Amygdala (tissue), 56 donors: ENCODE measurements around the gene ATP6V0E1.
A peak's percentile ranks its signal among the peaks of the same experiment; 100 is the strongest.
"Not testable (repeated sequence)": the region's sequence is repeated elsewhere in the genome, so short reads cannot be mapped to it uniquely, and the experiment has no call there.

Experiments
- DNase-seq, 56 donors: peaks; one replicate each; lab custom pipeline; 2025; lab: John Stamatoyannopoulos, UW

The ATP6V0E1 gene

DNA sequence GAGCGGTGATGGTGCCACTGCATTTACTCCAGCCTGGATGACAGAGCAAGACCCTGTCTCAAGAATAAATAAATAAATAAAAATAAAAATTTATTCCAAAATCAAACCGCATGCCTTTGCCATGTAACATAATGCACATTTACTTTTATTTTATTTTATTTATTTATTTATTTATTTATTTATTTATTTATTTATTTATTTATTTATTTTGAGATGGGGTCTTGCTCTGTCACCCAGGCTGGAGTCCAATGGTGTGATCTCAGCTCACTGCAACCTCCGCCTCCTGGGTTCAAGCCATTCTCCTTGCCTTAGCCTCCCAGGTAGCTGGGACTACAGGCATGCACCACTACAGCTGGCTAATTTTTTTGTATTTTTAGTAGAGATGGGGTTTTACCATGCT is 48.5 kb downstream of the ATP6V0E1 start:
- DNase-seq, result not testable (repeated sequence)

DNA sequence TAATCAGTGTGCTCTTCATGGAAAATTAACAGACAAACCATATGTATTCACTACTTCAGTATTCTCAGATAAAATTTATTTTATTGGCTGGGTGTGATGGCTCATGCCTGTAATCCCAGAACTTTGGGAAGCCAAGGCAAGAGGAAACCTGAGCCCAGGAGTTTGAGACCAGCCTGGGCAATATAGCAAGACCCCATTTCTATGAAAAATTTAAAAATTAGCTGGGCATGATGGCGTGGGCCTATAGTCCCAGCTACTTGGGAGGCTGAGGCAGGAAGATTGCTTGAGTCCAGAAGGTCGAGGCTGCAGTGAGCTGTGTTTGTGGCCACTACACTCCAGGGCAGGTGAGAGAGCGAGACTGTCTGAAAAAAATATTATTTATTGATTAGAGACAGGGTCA is 49.2 kb downstream of the ATP6V0E1 start:
- no peak for DNase-seq

DNA sequence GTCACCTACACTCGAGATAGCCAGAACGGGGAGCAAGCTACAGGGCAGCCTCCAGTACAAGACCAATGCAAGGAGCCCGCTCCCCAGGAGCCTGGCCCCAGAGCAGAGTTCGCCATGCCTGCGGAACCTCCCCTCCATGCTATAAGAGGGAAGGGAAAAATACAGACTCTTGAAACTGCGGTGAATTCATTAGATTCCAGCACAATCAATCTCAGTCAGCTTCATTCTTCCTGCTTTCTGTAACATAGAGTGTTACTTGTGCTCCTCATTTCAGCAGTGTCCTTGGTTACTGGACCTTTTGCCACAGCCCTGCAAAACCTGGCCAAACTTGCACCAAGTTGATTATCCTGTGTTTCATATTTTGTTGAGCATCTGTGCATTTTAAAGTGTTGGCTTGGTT is 50.4 kb downstream of the ATP6V0E1 start:
- no peak for DNase-seq

DNA sequence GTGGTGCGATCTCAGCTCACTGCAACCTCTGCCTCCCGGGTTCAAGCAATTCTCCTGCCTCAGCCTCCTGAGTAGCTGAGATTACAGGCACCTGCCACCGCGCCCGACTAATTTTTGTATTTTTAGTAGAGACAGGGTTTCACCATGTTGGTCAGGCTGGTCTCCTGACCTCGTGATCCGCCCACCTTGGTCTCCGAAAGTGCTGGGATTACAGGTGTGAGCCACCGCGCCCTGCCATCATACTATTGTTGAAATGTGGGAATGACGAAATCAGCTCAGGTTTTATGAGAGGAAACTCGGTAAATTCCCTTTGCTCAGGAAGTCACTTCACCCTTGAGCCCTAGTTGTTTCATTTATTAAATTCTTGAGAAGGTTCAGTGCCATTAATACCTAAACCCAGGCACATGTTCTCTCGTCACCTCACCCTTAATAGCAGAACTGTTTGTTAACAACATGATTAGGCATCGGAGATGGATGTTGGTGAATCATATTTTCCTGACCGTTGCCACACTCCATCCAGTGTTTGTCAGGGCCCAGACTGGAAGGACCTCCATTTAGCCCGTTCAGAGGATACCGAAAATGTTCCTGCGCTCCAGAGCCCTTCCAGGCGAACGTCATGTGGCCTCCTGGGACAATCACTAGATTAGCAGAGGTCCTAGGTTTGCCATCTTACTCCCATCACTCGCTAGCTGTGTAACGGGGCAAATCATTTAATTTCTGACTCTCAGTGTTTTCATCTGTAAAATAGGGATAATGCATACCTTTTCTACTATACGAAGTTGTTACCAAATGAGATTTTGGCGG is 52.5 kb downstream of the ATP6V0E1 start:
- no peak for DNase-seq

DNA sequence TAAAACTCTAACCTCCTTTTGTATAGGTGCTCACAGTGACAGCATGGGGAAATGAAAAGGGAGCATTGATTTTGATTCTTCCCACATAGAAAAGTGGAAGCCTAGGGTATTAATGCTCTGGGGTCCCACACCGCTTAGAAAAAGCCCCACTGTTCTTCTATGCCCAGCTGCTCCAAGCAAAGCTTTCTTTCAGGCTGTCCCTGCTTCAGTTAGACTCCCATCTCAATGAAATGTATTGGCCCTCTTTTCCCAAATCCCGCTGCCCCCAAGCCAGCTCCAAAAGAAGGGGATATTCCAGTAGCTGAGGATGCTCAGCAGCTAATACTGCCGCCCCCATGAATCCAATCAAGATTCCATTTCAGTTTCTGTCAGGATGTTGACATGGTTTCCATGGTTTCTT is 55.6 kb downstream of the ATP6V0E1 start:
- peak in 1 of 56 donors; percentile 9 for DNase-seq

DNA sequence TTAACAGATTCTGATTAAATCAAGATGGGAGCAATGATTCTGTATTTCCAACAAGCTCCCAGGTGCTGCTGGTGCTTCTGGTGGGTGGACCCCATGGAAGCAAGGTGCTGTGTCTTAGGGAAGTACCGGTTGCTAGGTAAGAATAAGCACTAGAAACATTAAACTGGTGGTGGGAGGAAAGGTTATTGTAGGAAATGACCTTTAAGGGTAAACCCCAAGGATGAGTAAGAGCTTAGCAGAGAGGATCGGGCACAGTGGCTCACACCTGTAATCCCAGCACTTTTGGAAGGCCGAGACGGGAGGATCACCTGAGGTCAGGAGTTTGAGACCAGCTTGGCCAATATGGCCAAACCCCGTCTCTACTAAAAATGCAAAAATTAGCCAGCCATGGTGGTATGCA is 56.4 kb downstream of the ATP6V0E1 start:
- DNase-seq, result no peak

DNA sequence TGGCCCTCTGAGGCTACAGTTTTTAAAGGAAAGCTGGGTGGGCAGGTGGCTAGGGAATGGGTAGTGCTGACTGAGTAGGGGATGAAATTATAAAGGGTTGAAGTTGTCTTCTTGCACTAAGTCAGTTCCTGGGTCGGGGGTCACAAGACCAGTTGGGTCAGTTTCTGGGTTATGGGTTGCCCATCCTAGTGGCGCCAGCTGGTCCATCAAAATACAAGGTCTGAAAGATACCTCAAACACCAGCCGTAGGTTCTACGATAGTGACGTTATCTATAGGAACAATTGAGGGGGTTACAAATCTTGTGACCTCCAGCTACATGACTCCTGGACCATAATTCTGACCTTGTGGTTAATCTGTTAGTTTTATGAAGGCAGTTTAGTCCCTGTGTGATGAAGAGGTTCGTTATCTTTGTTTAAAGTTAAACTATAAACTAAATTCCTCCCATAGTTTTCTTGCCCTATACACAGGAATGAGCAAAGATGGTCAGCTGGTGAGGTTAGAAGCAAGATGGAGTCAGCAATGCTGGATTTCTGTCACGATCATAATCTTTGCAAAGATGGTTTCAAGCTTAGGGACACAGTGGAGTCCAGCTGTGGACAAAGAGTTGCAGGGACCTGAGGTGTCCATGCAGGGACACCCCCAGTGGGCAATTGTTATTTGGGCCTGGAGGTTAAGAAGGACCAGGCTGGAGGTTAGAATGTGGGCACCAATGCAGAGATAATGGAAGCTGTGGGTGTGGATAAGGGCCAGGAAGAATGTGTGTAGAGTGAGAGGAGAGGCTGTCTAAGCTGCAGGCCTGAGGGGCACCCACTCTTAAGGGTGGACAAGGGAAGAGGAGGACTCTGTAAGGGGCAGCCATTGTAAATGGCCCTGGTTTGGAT is 58.6 kb downstream of the ATP6V0E1 start:
- no peak for DNase-seq

DNA sequence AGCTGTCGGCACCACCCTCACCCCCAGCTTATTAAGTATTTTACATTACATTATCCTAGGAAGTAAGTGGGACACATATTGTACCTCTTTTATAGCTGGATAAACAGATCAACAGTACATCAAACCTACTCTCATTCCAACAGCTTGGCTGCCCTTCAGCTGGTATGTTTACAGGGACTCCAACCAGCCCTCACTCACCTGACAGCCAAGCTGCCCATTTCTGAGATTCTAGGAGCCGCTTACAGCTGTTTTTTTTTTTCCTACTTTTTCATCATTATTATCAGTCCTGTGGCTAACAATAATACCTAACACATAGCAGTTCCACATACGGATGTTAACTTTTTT is 59.2 kb downstream of the ATP6V0E1 start:
- DNase-seq, result no peak

DNA sequence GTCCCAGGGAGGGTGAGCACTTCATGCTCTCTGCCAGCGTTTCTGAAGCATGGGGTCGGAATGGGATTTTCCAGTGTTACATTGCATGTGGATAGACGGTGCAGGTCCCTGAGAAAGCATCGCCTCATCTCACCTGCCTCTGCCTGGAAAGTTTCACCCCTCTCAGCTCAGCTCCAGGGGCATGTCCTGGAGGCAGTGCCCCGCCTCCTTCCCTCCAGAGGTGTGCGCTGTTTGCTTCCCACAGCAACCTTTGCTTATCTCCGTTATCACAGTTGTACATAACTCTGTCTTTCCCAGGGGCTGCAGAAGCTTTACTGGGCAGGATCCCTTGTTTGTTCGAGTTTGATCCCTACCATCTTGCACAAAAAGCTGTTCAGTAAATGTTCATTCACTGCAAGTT is 61.9 kb downstream of the ATP6V0E1 start:
- no peak for DNase-seq

DNA sequence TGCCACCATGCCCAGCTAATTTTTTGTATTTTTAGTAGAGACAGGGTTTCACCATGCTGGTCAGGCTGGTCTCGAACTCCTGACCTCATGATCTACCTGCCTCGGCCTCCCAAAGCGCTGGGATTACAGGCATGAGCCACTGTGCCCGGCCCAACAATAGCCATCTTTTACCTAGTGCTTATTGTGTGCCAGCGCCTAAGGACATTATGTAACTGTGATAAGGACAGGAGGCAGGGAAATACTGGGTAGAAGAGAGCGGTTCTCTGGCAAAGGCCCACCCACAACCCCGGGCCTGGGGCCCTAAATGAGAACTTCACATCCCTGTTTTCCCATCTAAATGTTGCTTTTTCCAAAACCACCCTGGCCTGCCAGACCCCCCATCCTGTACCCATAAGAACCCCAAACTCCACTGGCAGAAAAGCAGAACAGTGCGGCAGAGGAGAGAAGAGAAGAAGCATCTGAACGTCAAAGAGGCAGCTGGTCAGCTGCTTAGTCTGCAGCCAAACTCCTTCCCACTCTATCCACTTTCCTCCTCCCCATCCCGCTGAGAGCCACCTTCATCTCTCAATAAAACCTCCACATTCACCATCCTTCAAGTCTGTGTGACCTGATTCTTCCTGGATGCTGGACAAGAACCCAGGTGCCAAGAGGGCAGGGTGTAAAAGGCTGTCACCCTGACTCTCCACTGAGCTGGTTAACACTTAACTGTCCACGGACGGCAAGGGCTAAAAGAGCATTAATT is 63.7 kb downstream of the ATP6V0E1 start:
- not testable (repeated sequence) for DNase-seq

DNA sequence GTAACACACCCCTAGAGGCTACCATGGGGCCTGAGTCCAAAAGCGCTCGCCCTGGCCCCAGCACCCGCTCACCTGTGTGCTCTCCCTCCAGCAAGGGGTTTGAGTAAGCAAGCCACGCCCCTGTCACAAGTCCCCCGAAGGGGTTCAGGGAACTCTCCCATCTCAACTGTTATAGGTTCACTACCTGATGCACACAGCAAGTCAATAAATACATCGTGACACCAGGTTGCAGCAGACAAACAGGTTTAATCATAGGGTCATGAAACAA is 64.2 kb downstream of the ATP6V0E1 start:
- no peak for DNase-seq

DNA sequence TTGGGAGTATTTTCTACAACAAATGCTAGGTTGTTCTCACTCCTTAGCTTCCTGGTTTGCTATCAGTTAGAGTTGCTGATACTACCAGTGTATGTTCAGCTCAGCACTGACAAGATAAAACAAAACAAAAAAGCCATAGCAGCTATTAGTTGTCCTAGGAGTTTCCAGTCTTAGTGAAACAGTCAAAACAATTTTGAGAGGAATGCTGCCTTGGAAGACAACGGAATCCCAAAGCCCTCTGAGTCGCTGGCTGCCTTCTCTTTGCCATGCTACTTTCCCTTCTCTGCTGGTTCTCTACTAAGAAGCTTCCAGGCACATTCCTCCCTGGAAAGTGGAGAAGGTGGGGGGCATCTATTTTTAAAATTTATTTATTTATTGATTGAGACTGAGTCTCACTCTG is 67.2 kb downstream of the ATP6V0E1 start:
- no peak for DNase-seq

DNA sequence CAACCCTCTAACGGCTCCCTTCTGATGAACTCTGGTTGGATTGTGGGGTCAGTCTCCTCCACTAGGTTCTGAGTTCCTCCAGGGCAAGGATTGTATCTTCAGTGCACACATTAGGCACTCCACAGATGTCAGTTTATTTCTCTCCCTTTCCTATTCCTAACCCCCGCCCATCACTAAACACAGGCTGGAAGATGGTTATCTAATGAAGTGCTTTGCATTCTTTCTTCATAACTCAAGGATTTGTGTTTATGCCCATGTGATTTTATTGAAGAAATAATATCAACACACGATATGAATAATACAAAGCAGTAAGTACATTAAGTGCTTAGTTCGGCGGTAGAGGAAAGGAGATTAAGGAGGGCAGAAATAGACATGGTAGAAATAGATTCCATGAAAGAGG is 68.2 kb downstream of the ATP6V0E1 start:
- DNase-seq, result no peak

DNA sequence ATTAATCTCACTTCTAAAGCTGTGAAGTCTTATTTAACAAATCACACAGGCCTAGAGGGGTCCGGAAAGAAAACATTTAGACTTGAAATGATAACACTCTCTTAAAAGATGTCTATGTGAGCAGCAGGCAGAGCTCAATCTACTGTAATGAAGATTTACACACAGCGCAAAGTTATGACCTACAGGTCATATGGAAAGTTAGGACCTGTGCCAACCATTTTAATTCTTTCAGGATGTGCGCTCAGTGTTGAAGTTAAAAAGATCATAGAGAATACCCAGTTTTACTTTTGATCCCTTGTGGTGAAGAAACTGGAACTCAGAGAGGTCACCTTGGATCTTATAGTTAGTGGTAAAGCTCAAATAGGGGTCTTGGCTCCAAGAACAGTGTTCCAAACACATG is 69.5 kb downstream of the ATP6V0E1 start:
- DNase-seq, result no peak

DNA sequence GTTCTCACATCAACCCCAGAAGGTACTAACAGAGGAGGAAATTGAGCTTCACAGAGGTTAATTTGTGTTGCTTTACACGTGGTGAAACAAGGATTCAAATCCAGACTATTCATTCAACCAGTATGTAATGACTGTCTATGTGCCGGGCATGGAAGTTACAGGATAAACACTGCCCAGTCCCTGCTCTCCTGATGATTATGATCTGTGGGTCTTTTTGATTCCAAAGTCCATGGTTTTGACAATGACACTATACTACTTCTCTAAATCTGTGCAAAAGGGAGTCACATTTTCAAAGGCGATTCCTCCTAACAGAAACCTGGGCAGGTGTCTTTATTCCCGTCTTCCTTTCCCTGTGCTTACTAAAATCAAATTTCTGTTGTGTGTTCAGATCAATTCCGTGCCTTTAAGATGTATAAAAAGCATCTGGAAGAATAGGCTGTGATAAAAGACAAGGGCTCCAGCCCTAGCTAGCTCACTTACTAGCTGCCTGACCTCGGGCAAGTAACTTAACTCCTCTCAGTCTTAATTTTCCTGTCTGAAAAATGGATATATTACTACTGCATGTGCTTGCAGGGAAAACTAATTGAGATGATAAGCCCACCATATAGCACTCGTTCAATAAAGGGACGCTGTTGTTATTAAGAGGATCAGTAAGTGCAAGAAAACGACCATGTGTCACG is 71.6 kb downstream of the ATP6V0E1 start:
- no peak for DNase-seq

DNA sequence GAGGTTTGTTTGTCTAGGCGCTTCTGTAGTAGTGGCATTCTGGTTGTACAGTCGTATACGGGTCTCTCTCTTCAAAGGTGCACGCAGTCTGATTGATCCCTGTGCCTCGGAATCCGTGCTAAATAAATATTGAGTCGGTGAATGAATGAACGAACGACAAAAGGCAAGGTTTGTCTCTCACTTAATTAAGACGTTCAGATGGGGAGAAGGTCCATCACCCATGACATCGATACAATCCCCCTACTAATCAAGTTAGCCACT is 72.1 kb downstream of the ATP6V0E1 start:
- no peak for DNase-seq

DNA sequence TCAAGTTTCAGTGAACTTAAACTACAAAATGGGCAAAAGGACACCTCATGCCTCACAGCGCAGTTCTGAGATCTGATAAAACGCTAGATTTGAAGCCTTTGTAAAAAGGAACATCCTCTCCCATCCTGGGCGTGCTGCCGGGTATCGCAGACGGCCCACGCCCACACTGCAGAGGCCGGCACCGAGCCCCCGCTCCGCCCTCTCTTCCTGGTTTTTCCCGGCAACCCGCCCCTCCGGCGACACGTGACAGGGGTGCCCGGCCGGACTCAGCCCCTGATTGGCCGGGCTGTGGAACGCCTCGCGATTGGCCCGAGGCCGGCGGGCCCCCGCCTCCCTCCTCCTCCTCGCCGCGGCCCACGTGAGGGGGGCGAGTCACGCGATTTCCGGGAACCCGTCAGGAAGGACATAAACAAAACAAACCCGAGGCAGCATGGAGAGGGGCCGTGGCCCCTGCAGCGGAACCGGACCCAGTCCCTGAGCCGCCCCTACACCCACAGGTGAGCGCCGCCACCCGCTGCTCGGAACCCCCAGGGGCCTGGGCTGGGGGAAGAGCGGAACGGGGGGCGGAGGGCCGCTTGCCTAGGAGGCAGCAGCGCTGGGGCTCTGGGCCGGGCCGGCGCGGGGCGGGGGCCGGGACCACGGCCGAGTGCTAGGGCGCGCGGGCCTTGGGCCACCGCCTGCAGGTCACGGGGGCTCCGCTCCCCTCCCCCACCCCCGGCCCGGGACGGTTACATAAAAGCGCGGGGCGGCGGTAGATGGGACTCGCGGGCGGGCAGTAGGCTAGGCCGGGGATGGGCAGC is 72.6 kb downstream of the ATP6V0E1 start, which contains the start of gene CREBRF:
TSS of gene CREBRF (plus strand) at position 370 of the 800 bp plus-strand sequence. CDS start 24,424 bp downstream, outside the sequence.
- peak; percentile 34 to 98 (median 94) for DNase-seq

DNA sequence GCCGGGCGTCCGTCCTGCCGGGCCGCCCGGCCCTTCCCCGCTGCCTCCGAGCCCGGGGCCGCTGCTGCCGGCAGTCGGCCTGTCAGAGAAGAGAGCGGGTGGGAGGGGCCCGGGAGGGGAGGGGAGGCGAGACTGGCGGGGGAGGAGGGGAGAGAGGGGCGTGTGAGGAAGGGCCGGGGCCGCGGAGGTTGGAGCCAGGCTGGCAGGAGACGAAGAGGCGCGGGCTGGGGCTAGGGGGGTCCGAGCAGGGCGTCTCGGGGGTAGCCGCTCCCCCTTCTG is 73.2 kb downstream of the ATP6V0E1 start:
- DNase-seq, result peak in 4 of 56 donors; percentile 81 to 90 (median 86)

DNA sequence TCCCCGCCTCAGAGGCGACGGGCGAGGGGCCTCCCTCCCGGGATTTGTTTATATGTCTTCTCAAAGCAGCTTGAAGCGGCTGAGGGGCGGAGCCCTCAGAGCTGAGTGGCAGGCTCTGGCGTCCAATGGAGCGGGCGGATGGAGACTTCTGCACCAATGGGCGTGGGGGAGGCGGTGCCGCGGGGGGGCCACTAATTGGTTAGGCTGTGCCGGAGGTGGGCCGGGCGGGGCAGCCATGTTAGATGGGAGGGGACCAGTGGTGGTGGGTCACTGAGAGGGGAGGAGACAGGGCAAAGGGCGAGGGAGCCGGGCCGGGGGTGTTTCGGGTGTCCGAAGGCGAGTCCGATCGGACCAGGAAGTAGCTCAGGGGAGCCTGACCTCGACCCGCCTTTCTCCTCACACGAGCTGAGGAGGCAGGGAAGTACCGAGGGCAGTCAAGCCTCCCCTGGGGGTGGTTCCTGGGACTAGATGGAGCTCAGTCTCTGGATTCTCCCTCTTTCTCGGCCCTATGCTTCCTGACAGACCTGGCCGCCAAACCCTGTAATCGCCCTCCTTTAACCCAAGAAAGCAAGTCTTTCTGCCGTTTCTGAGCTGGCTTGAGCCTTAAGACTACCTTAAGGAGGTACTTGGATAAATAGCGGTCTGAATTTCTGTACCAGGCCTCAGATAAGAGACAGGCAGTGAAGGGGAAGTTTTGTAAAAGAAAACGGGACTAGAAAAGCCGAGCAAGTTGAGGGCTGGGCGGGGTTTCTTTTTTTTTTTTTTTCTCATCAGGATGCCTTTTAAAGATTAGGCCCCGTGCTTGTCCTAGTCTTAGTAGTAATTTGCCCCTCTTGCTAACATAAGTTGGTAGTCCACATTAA is 73.7 kb downstream of the ATP6V0E1 start:
- DNase-seq, result peak; percentile 61 to 99 (median 97)
